Endothelial cell of umbilical vein (primary cell): Measurements from ENCODE around the gene TTYH2. TPM values are rescaled to one million over a fixed set of nuclear protein-coding genes. Genes with fewer than 3 reads are reported as not detected.

Experiments
- BruUV-seq: library from RNA; stranded (reverse); fragments of 400-500 nt; replicated peaks from 2 replicates; lab custom pipeline; 2021; lab: Mats Ljungman, UMichigan
- CTCF ChIA-PET: fragments of 300-600, 350-600 bp; sonication (Branson Sonifier 250); formaldehyde crosslinking; loops from one replicate; lab custom pipeline; 2021; ENCODE audit warnings: antibody characterized with exemption, inconsistent platforms; lab: Charles Lee
- POLR2A ChIA-PET: fragments of 300-600, 350-600 bp; sonication (Branson Sonifier 250); formaldehyde crosslinking; loops from one replicate; lab custom pipeline; 2021; ENCODE audit warnings: antibody characterized with exemption, inconsistent platforms; lab: Charles Lee
- DNase-seq: peaks from one replicate; pipeline ENCODE4 v3.0.0-alpha.2; 2011; ENCODE audit warnings: low read depth, low spot score
- FAIRE-seq: peaks from 2 replicates; lab custom pipeline; 2011; peaks lifted over from hg19 to GRCh38; lab: Jason Lieb, UNC
- H2AFZ ChIP-seq: 2 replicates; pipeline ENCODE4 v1.6.0; 2012; ENCODE audit warnings: low read depth, low read length, control low read depth, inconsistent platforms
- H3K27ac ChIP-seq: 2 replicates; pipeline ENCODE4 v1.5.1; 2011; ENCODE audit warnings: low read depth, mild to moderate bottlenecking, control low read depth, low read length, moderate library complexity; ENCODE audit not compliant: insufficient read depth
- H3K27me3 ChIP-seq, 2 experiments: 2 replicates each; pipeline versions ENCODE4 v1.6.0 to v1.6.1; 2011; ENCODE audit warnings: low read length in 2 of 2, mixed read lengths in 1 of 2; ENCODE audit not compliant: control insufficient read depth in 2 of 2, insufficient read depth in 2 of 2
- H3K36me3 ChIP-seq, 2 experiments: 2 replicates in 1 of 2; 3 replicates in 1 of 2; pipeline ENCODE4 v1.5.1; 2011; ENCODE audit warnings: low read length in 2 of 2, mild to moderate bottlenecking in 1 of 2, moderate library complexity in 1 of 2; ENCODE audit not compliant: control insufficient read depth in 2 of 2, insufficient read depth in 2 of 2; ENCODE audit errors: extremely low read depth in 1 of 2
- H3K4me1 ChIP-seq: 3 replicates; pipeline ENCODE4 v1.5.1; 2011; ENCODE audit warnings: mild to moderate bottlenecking, low read length; ENCODE audit not compliant: control insufficient read depth, insufficient read depth; ENCODE audit errors: extremely low read depth
- H3K4me2 ChIP-seq: 2 replicates; pipeline ENCODE4 v1.6.1; 2011; ENCODE audit warnings: low read length, control low read depth, mixed read lengths; ENCODE audit not compliant: insufficient read depth
- H3K4me3 ChIP-seq, 3 experiments: fragments of 200-600 bp in 1 of 3; sonication (generic), shearing (Covaris generic) in 1 of 3; replicated peaks in 1 of 3; 2 replicates each; pipeline ENCODE4 v1.5.1; 2011 to 2016; ENCODE audit warnings: control low read depth in 3 of 3, low read length in 3 of 3, mild to moderate bottlenecking in 2 of 3, inconsistent platforms in 1 of 3, low read depth in 1 of 3, moderate library complexity in 1 of 3; ENCODE audit not compliant: insufficient read depth in 1 of 3
- H3K79me2 ChIP-seq: 2 replicates; pipeline ENCODE4 v1.6.0; 2012; ENCODE audit warnings: low read length, inconsistent platforms; ENCODE audit not compliant: control insufficient read depth, insufficient read depth
- H3K9ac ChIP-seq: replicated peaks from 2 replicates; pipeline ENCODE3; 2011; ENCODE audit warnings: low read length, control low read depth; ENCODE audit not compliant: insufficient read depth; ENCODE audit errors: extremely low read depth
- H3K9me1 ChIP-seq: replicated peaks from 3 replicates; pipeline ENCODE4 v1.6.0; 2011; ENCODE audit warnings: mild to moderate bottlenecking, low read length; ENCODE audit not compliant: control insufficient read depth, insufficient read depth; ENCODE audit errors: extremely low read depth
- H3K9me3 ChIP-seq: replicated peaks from 2 replicates; pipeline ENCODE4 v1.5.1; 2012; ENCODE audit warnings: low read length, inconsistent platforms; ENCODE audit not compliant: control insufficient read depth, insufficient read depth
- H4K20me1 ChIP-seq: replicated peaks from 2 replicates; pipeline ENCODE3; 2011; ENCODE audit warnings: mild to moderate bottlenecking, low read length; ENCODE audit not compliant: control insufficient read depth, insufficient read depth; ENCODE audit errors: extremely low read depth
- EZH2 ChIP-seq: IDR thresholded peaks from 2 replicates; pipeline ENCODE4 v1.6.1; 2012; ENCODE audit warnings: borderline replicate concordance, low read depth, mild to moderate bottlenecking, moderate library complexity, low read length, inconsistent platforms; ENCODE audit not compliant: severe bottlenecking
- FOS ChIP-seq: IDR thresholded peaks from 2 replicates; pipeline ENCODE4 v1.6.1; 2011; ENCODE audit warnings: mild to moderate bottlenecking, low read length, moderate library complexity, borderline replicate concordance; ENCODE audit not compliant: insufficient read depth
- GATA2 ChIP-seq: IDR thresholded peaks from 2 replicates; pipeline ENCODE4 v1.7.0; 2011; ENCODE audit warnings: low read depth, mild to moderate bottlenecking, moderate library complexity, mixed read lengths, low read length; ENCODE audit not compliant: insufficient read length, insufficient read depth
- JUN ChIP-seq: IDR thresholded peaks from 2 replicates; pipeline ENCODE4 v1.6.1; 2011; ENCODE audit warnings: borderline replicate concordance, low read depth; ENCODE audit not compliant: insufficient read length, insufficient read depth
- MYC ChIP-seq: IDR thresholded peaks from one replicate; pipeline ENCODE4 v1.6.1; 2011; ENCODE audit warnings: mild to moderate bottlenecking, low read depth, low read length
- POLR2A ChIP-seq: IDR thresholded peaks from 2 replicates; pipeline ENCODE4 v1.6.1; 2012; ENCODE audit warnings: low read depth, mild to moderate bottlenecking, control low read depth, low read length
- POLR2AphosphoS5 ChIP-seq: IDR thresholded peaks from 2 replicates; pipeline ENCODE4 v1.6.1; 2012; ENCODE audit warnings: low read depth, mild to moderate bottlenecking, control low read depth, low read length, moderate library complexity; ENCODE audit not compliant: insufficient read depth
- dilution Hi-C: fragments of 300-500 bp; cut with MboI; formaldehyde crosslinking; loops from one replicate; pipeline ENCODE4 v1.15.0; 2019; ENCODE audit warnings: low sequenced_read_pairs; ENCODE audit not compliant: extremely low pct_ligation_motif_present
- intact Hi-C: fragments of 100-400 bp; cut with micrococcal nuclease; formaldehyde crosslinking; loops from one replicate; pipeline ENCODE4 v1.10.0; 2022
- polyA plus RNA-seq, 4 experiments: library from polyadenylated mRNA; depleted of rRNA in 3 of 4; stranded (reverse) in 3 of 4; unstranded in 1 of 4; fragments of >200 nt; gene quantifications; 2 replicates each; pipeline versions ENCODE4 v1.2.1 to v1.2.3, GENCODE V29; 2011 to 2012; ENCODE audit warnings: missing spikeins in 1 of 4
- total RNA-seq: library from RNA; stranded (reverse); gene quantifications from 2 replicates; pipeline ENCODE4 v1.2.3, GENCODE V29; 2021
- TF ChIP-seq, protein P1 (sequence below): IDR thresholded peaks from 2 replicates; pipeline ENCODE4 v1.6.1; 2011; ENCODE audit not compliant: insufficient read depth, insufficient read length
- TF ChIP-seq, protein P2 (sequence below), 2 donors: IDR thresholded peaks; 1 replicate in 1 of 2; 2 replicates in 1 of 2; pipeline ENCODE4 v1.5.1; 2011; ENCODE audit warnings: low read length in 2 of 2, mild to moderate bottlenecking in 2 of 2, moderate library complexity in 2 of 2, control low read depth in 1 of 2, inconsistent platforms in 1 of 2, low read depth in 1 of 2; ENCODE audit not compliant: insufficient read depth in 1 of 2; ENCODE audit errors: extremely low read depth in 1 of 2

Gene TTYH2
- total and polyA plus RNA-seq, 2 donors (not counting 3 experiments of a cell fraction or from before 2014, with no cell fraction given): 0.75 to 2.0 TPM

DNA sequence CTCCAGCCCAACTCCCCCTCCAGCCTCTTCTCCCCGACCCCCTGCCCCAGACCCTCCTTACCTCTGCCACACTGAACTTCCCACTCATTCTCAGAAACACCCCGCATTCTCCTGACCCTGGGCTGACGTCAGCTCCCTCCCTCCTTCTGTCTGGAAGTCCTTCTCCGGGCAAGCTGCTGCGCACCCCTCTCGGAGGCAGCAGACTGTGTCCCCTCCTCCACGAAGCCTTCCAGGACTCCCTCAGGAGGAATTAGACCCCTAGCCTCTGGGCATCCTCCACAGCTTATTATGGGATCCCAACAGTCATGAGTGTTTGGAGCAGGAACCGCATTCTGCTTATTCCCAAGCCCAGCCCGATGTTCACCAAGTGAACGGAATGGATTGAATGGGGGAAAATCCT lies 13.3 kb upstream of the TTYH2 start:
- no peak overlapping the region for H3K9ac ChIP-seq
- no peak overlapping the region for H3K27ac ChIP-seq
- FAIRE-seq: no peak
- peaks cover 9% of the 10 kb centered on the region for H3K4me1 ChIP-seq
- H3K9me3 ChIP-seq: no peaks in the 10 kb centered on the region
- DNase-seq: no peak
- no TSS peak for BruUV-seq
- CTCF ChIA-PET: interaction anchor here (0.6 to 4.1 kb wide), 32 partner anchors 9 to 1643 kb away, joined by 3 to 70 read pairs (median 5); partner anchors contain the start of gene TTYH2
- no peak overlapping the region for H3K4me3 ChIP-seq
- no peak overlapping the region for H2AFZ ChIP-seq
- H3K27me3 ChIP-seq: peaks cover 8 to 14% of the 10 kb centered on the region in 2 experiments
- peaks cover 16% of the 10 kb centered on the region for H3K79me2 ChIP-seq
- H3K9me1 ChIP-seq: no peaks in the 10 kb centered on the region
- H3K36me3 ChIP-seq: peaks cover 0 to under 1% of the 10 kb centered on the region in 2 experiments
- no peaks in the 10 kb centered on the region for H4K20me1 ChIP-seq
- H3K4me2 ChIP-seq: no peak overlapping the region
- no peak for TF ChIP-seq EZH2
- POLR2A ChIA-PET: interaction anchor here (0.6 to 0.8 kb wide), 2 partner anchors 9 to 831 kb away, joined by 3 to 5 read pairs; no protein-coding TSS in a partner anchor
- intact Hi-C loops (loop anchor here (5.0 to 10.0 kb wide), 3 partner anchors 888 to 1008 kb away; partner anchors contain the start of genes CDC42EP4 and COG1), dilution Hi-C loops (no loop called here)

DNA sequence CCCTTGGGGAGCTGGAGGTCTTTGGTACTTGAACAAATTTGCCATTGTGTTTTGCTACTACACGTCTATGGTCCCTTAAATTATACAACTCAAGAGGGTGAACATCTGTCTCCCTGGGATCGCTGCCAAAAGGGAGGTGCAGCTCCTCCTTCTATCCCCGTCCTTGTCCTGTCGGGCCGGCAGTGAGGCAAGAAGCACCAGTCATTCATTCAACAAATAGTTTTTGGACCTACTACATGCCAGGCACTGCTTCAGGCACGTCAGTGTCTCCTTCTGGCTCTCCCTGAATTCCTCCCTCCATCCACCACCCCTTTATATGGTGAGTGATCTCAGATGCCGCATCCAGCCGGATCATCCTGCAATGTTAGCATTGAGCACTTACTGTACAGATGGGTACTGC lies 12.1 kb upstream of the TTYH2 start:
- H3K36me3 ChIP-seq: peaks cover 0 to 6% of the 10 kb centered on the region in 2 experiments
- no TSS peak for BruUV-seq
- no peak overlapping the region for H3K4me3 ChIP-seq
- TF ChIP-seq POLR2A (no peak), JUN (no peak), MYC (no peak), POLR2AphosphoS5 (no peak), EZH2 (no peak), GATA2 (no peak), FOS (no peak)
- TF ChIP-seq, protein P1, sequence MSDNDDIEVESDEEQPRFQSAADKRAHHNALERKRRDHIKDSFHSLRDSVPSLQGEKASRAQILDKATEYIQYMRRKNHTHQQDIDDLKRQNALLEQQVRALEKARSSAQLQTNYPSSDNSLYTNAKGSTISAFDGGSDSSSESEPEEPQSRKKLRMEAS: no peak
- TF ChIP-seq, protein P2, sequence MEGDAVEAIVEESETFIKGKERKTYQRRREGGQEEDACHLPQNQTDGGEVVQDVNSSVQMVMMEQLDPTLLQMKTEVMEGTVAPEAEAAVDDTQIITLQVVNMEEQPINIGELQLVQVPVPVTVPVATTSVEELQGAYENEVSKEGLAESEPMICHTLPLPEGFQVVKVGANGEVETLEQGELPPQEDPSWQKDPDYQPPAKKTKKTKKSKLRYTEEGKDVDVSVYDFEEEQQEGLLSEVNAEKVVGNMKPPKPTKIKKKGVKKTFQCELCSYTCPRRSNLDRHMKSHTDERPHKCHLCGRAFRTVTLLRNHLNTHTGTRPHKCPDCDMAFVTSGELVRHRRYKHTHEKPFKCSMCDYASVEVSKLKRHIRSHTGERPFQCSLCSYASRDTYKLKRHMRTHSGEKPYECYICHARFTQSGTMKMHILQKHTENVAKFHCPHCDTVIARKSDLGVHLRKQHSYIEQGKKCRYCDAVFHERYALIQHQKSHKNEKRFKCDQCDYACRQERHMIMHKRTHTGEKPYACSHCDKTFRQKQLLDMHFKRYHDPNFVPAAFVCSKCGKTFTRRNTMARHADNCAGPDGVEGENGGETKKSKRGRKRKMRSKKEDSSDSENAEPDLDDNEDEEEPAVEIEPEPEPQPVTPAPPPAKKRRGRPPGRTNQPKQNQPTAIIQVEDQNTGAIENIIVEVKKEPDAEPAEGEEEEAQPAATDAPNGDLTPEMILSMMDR (IDR thresholded peaks at IDR 0.05; ENCODE audit: extremely low read depth in 1 of 2, insufficient read depth in 1 of 2, low read depth in 1 of 2, low read length in 2 of 2): no peak
- dilution Hi-C loops (no loop called here), intact Hi-C loops (loop anchor here (5.0 to 10.0 kb wide), 3 partner anchors 889 to 1009 kb away; partner anchors contain the start of genes CDC42EP4 and COG1)
- H3K9ac ChIP-seq: no peak overlapping the region
- peaks cover 8 to 14% of the 10 kb centered on the region in 2 experiments for H3K27me3 ChIP-seq
- H4K20me1 ChIP-seq: no peaks in the 10 kb centered on the region
- CTCF ChIA-PET: interaction anchor here (1.3 to 4.1 kb wide), 4 partner anchors 9 to 1644 kb away, joined by 4 to 35 read pairs (median 19); partner anchors contain the start of gene TTYH2
- no peak overlapping the region for H3K4me2 ChIP-seq
- POLR2A ChIA-PET: no interaction called here
- H3K4me1 ChIP-seq: peaks cover 20% of the 10 kb centered on the region
- no peak for FAIRE-seq
- no peaks in the 10 kb centered on the region for H3K9me1 ChIP-seq
- no peaks in the 10 kb centered on the region for H3K9me3 ChIP-seq
- no peak overlapping the region for H2AFZ ChIP-seq
- no peak for DNase-seq
- no peak overlapping the region for H3K27ac ChIP-seq
- H3K79me2 ChIP-seq: peaks cover 27% of the 10 kb centered on the region
